Adrenal gland (tissue), 12 donors: ENCODE measurements around the gene CALB2. TPM values are rescaled to one million over a fixed set of nuclear protein-coding genes. Genes with fewer than 3 reads are reported as not detected.

ENCODE experiments used
- DNase-seq, 7 donors: peaks; one replicate each; pipeline ENCODE4 v3.0.0-alpha.2; 2019 to 2020
- H3K27ac ChIP-seq, 5 donors: fragments of 200-600 bp; sonication (generic) in 4 of 5; 1 replicate in 3 of 5; 2 replicates in 2 of 5; pipeline versions ENCODE4 v1.5.1 to v1.8.0; 2016 to 2020; ENCODE audit warnings: mild to moderate bottlenecking in 1 of 5
- H3K27me3 ChIP-seq: fragments of 200-600 bp; 2 replicates; pipeline ENCODE4 v1.8.0; 2021
- H3K36me3 ChIP-seq, 2 donors: fragments of 200-600 bp; replicated peaks in 1 of 2; 1 replicate in 1 of 2; 2 replicates in 1 of 2; pipeline versions ENCODE4 v1.5.1 to v1.8.0; 2018 to 2022
- H3K4me1 ChIP-seq, 2 donors: fragments of 200-600 bp; replicated peaks in 1 of 2; 1 replicate in 1 of 2; 2 replicates in 1 of 2; pipeline versions ENCODE4 v1.5.1 to v1.8.0; 2018 to 2021
- H3K4me3 ChIP-seq, 4 donors: fragments of 200-600 bp; sonication (generic) in 3 of 4; one replicate each; pipeline ENCODE4 v1.5.1; 2016 to 2018
- H3K9me3 ChIP-seq, 3 donors: fragments of 200-600 bp; sonication (generic) in 1 of 3; replicated peaks in 1 of 3; 1 replicate in 2 of 3; 2 replicates in 1 of 3; pipeline versions ENCODE4 v1.5.1 to v1.8.0; 2016 to 2021
- CTCF ChIP-seq, 6 experiments: fragments of 450-650 bp in 4 of 6; fragments of 200-600 bp in 2 of 6; sonication (generic) in 1 of 6; IDR thresholded peaks; 1 replicate in 5 of 6; 2 replicates in 1 of 6; pipeline versions ENCODE4 v1.5.1 to v1.8.0; 2016 to 2021; ENCODE audit warnings: antibody characterized with exemption in 6 of 6, mild to moderate bottlenecking in 2 of 6, moderate library complexity in 1 of 6
- POLR2A ChIP-seq, 2 donors: fragments of 450-650 bp; IDR thresholded peaks; one replicate each; pipeline ENCODE4 v1.6.1; 2017; ENCODE audit warnings: antibody characterized with exemption in 2 of 2, mild to moderate bottlenecking in 2 of 2, moderate library complexity in 1 of 2
- WGBS, 4 donors: extraction: QIAGEN DNeasy Blood & Tissue Kit in 2 of 4; methylation state at CpG; one replicate each; pipeline versions ENCODE4 v1.1.5 to v1.1.7; 2013 to 2017; 5-methylcytosine and 5-hydroxymethylcytosine counted together
- intact Hi-C, 2 donors: fragments of 100-400 bp; cut with DNase I; formaldehyde crosslinking; loops; one replicate each; pipeline versions ENCODE4 v1.14.1 to v1.15.0; 2022 to 2023
- polyA plus RNA-seq, 3 donors: library from polyadenylated mRNA; stranded (reverse); fragments of 200-250 nt in 2 of 3; fragments of 350-450 nt in 1 of 3; fragmentation: Illumina TruSeq in 1 of 3; extraction: RNeasy Lipid Tissue Mini Kit (QIAGEN cat#74804) in 1 of 3; gene quantifications; one replicate each; pipeline ENCODE4 v1.2.3, GENCODE V29; 2013 to 2014
- total RNA-seq, 9 donors: library from RNA; depleted of rRNA in 4 of 9; stranded (reverse); fragments of >200 nt in 4 of 9; fragments of 120-200 nt in 1 of 9; fragmentation: NEBNext Ultra II Directional in 1 of 9; extraction: Animal tissue kit (Norgen Biotek cat#: 25700) in 1 of 9; gene quantifications; one replicate each; pipeline versions ENCODE4 v1.1.0 to v1.2.4, GENCODE V29; 2013 to 2023
- donor health status: healthy with polysubstance abuse.
- donor health status: Bipolar disorder and iron deficiency.
- donor health status: DM: yes; HTN: yes; CAD: no.
- donor health status: DM: no; HTN: no; CAD: no.
- donor health status: DM: no; HTN: no; CAD: no.
- donor health status: DM: yes; HTN: yes; CAD: no.

The CALB2 gene
- total and polyA plus RNA-seq, 12 donors = 0.83 to 68.5 (median 33.0) TPM

GRCh38 chr16:71379711-71380110 lies 21.2 kb downstream of the CALB2 start:
- WGBS, 4 donors = 93 to 100% (median 100%) methylated on average over 1 of the region's 1 CpG
- DNase-seq = no peak
- Histone ChIP-seq H3K4me1 (no peaks in the 10 kb centered on the region), H3K36me3 (no peaks in the 10 kb centered on the region), H3K27me3 (no peaks in the 10 kb centered on the region), H3K4me3 (no peak overlapping the region), H3K27ac (no peak overlapping the region), H3K9me3 (no peaks in the 10 kb centered on the region)
- intact Hi-C loops = no loop called here
- no peak for TF ChIP-seq POLR2A (IDR thresholded peaks at IDR 0.05)
- TF ChIP-seq CTCF (IDR thresholded peaks at IDR 0.05) = no peak

- intact Hi-C loops = no loop called here
- Histone ChIP-seq H3K27me3 (no peaks in the 10 kb centered on the region), H3K27ac (no peak overlapping the region), H3K9me3 (no peaks in the 10 kb centered on the region), H3K4me3 (no peak overlapping the region), H3K4me1 (no peaks in the 10 kb centered on the region), H3K36me3 (no peaks in the 10 kb centered on the region)
- WGBS, 4 donors = 61 to 88% (median 69%) methylated on average over 6 of the region's 6 CpGs
- TF ChIP-seq CTCF (IDR thresholded peaks at IDR 0.05) (no peak), POLR2A (IDR thresholded peaks at IDR 0.05) (no peak)
- DNase-seq = no peak
Measured at GRCh38 chr16:71380831-71381230, 22.3 kb downstream of the CALB2 start.

- Histone ChIP-seq H3K4me1 (no peaks in the 10 kb centered on the region), H3K36me3 (no peaks in the 10 kb centered on the region), H3K4me3 (no peak overlapping the region), H3K27ac (no peak overlapping the region), H3K9me3 (no peaks in the 10 kb centered on the region), H3K27me3 (no peaks in the 10 kb centered on the region)
- 73 to 82% (median 78%) methylated on average over 9 to 11 of the region's 11 CpGs for WGBS, 4 donors
- TF ChIP-seq POLR2A (IDR thresholded peaks at IDR 0.05) (no peak), CTCF (IDR thresholded peaks at IDR 0.05) (no peak)
- no peak for DNase-seq
- intact Hi-C loops = no loop called here
Measured at GRCh38 chr16:71383054-71383773, 24.7 kb downstream of the CALB2 start.

GRCh38 chr16:71384073-71384724 lies 25.7 kb downstream of the CALB2 start:
- Histone ChIP-seq H3K4me1 (no peaks in the 10 kb centered on the region), H3K36me3 (no peaks in the 10 kb centered on the region), H3K27me3 (no peaks in the 10 kb centered on the region), H3K4me3 (no peak overlapping the region), H3K9me3 (no peaks in the 10 kb centered on the region), H3K27ac (no peak overlapping the region)
- no peak for DNase-seq
- TF ChIP-seq CTCF (IDR thresholded peaks at IDR 0.05) (no peak), POLR2A (IDR thresholded peaks at IDR 0.05) (no peak)
- 68 to 81% (median 76%) methylated on average over 10 of the region's 10 CpGs for WGBS, 4 donors
- intact Hi-C loops = no loop called here
